Measurements from ENCODE around the gene HDGFL2.

The HDGFL2 gene

DNA sequence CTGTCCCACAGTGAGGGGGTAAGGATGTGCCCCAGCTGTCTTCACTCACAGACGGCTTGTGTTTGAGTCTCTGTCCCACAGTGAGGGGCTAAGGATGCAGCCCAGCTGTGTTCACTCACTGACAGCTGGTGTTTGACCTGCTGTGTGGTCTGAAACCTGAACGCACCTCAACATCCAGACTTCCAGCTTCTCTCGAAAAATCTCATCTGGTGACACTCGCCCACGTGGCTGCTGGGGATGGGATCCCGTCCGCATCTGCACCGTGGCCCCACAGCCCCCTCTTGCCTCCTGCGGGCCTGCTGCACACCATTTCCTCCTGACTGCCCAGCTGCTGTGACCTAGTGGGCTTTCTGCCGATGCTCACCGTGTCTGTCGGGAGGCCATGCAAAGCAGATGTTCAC is 42.3 kb upstream of the HDGFL2 start:
- Mint-ChIP-seq H3K4me1 (peaks cover 23% of the 10 kb centered on the region), H3K4me3 (no peak overlapping the region), H3K27ac (peak overlapping the region in 1 of 3 experiments; percentile 56), H3K36me3 (ENCODE audit: low read depth) (peaks cover 47% of the 10 kb centered on the region), H3K9me3 (no peaks in the 10 kb centered on the region), H3K27me3 (ENCODE audit: low read depth) (peaks cover 3% of the 10 kb centered on the region)
- TF ChIP-seq, protein P1, sequence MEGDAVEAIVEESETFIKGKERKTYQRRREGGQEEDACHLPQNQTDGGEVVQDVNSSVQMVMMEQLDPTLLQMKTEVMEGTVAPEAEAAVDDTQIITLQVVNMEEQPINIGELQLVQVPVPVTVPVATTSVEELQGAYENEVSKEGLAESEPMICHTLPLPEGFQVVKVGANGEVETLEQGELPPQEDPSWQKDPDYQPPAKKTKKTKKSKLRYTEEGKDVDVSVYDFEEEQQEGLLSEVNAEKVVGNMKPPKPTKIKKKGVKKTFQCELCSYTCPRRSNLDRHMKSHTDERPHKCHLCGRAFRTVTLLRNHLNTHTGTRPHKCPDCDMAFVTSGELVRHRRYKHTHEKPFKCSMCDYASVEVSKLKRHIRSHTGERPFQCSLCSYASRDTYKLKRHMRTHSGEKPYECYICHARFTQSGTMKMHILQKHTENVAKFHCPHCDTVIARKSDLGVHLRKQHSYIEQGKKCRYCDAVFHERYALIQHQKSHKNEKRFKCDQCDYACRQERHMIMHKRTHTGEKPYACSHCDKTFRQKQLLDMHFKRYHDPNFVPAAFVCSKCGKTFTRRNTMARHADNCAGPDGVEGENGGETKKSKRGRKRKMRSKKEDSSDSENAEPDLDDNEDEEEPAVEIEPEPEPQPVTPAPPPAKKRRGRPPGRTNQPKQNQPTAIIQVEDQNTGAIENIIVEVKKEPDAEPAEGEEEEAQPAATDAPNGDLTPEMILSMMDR (IDR thresholded peaks at IDR 0.05; ENCODE audit: unreplicated experiment in 3 of 3): no peak

DNA sequence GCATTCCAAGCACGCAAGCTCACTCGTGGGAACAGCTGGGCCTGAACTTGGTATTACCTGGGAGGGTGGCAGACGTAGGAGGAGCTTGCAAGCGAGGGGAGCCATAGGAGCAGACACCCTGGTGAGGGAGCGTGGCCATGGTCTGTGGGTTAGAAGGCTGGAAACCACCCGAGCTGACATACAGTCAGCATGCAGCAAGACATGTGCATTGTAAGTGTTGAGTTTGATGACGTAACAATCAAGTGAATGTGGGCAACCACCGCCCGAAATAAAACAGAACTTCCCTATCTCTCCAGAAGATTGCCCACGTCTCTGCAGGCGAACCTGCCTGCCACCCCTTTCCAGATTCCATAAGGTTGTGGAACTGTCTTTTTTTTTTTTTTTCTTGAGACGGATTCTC is 41.3 kb upstream of the HDGFL2 start:
- H3K27ac Mint-ChIP-seq: no peak overlapping the region
- peaks cover 3% of the 10 kb centered on the region for H3K27me3 Mint-ChIP-seq (ENCODE audit: low read depth)
- peaks cover 49% of the 10 kb centered on the region for H3K36me3 Mint-ChIP-seq (ENCODE audit: low read depth)
- H3K4me3 Mint-ChIP-seq: no peak overlapping the region
- peaks cover 23% of the 10 kb centered on the region for H3K4me1 Mint-ChIP-seq
- TF ChIP-seq, protein P1 (IDR thresholded peaks at IDR 0.05; ENCODE audit: unreplicated experiment in 3 of 3): no peak
- no peaks in the 10 kb centered on the region for H3K9me3 Mint-ChIP-seq

DNA sequence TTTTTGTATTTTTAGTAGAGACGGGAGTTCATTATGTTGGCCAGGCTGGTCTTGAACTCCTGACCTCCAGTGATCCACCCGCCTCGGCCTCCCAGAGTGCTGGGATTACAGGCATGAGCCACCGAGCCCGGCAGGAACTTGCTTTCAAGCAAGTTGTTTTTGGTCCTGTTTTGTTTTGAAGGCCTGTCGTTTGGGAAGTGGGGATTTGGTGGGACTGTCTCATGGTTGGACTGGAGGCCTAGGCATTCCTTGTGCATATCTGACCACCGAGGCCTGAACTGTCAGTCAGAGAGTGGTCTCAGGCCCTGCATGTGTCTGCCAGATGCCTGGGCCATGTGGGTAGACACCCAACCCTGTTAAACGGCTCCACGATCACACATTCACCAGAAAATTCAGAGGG is 40.8 kb upstream of the HDGFL2 start:
- Mint-ChIP-seq H3K36me3 (ENCODE audit: low read depth) (peaks cover 46% of the 10 kb centered on the region), H3K27ac (no peak overlapping the region), H3K9me3 (no peaks in the 10 kb centered on the region), H3K27me3 (ENCODE audit: low read depth) (peaks cover 3% of the 10 kb centered on the region), H3K4me1 (peaks cover 23% of the 10 kb centered on the region), H3K4me3 (no peak overlapping the region)
- TF ChIP-seq, protein P1 (IDR thresholded peaks at IDR 0.05; ENCODE audit: unreplicated experiment in 3 of 3): no peak

DNA sequence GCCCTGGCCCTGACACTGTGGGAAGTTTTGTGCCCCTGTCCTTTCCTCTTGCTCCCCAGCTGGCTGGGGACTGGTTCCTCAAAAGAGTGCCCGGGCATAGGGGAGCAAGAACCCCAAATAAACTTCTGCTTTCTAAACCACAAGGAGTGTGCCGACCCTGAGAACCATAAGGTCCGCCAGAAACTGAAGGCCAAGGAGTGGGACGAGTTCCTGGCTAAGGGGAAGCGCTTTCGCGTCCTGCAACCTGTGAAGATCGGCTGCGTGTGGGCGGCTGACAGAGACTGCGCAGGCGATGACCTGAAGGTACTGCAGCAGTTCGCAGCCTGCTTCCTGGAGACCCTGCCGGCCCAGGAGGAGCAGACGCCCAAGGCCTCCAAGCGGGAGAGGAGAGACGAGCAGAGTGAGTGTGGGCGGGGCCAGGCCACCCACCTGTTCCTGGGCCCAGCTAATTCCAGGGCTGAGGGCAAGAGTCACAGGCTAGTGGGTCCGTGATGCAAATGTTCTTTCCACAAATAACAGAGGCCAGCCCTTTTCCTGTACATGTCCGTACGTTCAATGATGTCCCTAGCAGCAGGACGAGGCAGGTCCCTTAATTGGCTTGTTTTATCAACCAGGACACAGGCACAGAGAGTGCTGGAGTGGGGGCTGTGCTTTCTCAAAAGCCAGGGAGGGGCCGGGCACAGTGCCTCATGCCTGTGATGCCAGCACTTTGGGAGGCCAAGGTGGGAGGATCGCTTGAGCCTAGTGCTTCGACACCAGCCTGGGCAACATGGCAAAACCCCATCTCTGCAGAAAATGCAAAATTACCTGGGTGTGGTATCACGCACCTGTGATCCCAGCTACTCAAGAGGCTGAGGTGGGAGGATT is 40.1 kb upstream of the HDGFL2 start:
- Mint-ChIP-seq H3K4me1 (peaks cover 23% of the 10 kb centered on the region), H3K9me3 (no peaks in the 10 kb centered on the region), H3K4me3 (no peak overlapping the region), H3K36me3 (ENCODE audit: low read depth) (peaks cover 46% of the 10 kb centered on the region), H3K27ac (no peak overlapping the region), H3K27me3 (ENCODE audit: low read depth) (no peaks in the 10 kb centered on the region)
- TF ChIP-seq, protein P1 (IDR thresholded peaks at IDR 0.05; ENCODE audit: unreplicated experiment in 3 of 3): no peak

DNA sequence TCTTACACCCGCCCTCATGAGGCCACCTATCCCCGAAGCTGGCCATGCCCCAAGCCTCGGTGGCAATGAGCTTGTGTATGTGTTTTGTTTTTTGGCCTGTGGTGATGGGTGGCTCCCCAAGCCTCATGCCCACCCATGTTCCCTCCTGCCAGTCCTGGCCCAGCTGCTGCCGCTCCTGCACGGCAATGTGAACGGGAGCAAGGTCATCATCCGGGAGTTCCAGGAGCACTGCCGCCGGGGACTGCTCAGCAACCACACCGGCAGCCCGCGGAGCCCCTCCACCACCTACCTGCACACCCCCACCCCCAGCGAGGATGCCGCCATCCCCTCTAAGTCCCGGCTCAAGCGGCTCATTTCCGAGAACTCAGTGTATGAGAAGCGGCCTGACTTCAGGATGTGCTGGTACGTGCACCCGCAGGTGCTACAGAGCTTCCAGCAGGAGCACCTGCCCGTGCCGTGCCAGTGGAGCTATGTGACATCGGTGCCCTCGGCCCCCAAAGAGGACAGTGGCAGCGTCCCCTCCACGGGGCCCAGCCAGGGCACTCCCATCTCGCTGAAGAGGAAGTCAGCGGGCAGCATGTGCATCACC is 39.1 kb upstream of the HDGFL2 start:
- H3K27ac Mint-ChIP-seq: no peak overlapping the region
- H3K27me3 Mint-ChIP-seq (ENCODE audit: low read depth): no peaks in the 10 kb centered on the region
- TF ChIP-seq, protein P1 (IDR thresholded peaks at IDR 0.05; ENCODE audit: unreplicated experiment in 3 of 3): no peak
- peaks cover 23% of the 10 kb centered on the region for H3K4me1 Mint-ChIP-seq
- H3K4me3 Mint-ChIP-seq: no peak overlapping the region
- peaks cover 50% of the 10 kb centered on the region for H3K36me3 Mint-ChIP-seq (ENCODE audit: low read depth)
- H3K9me3 Mint-ChIP-seq: no peaks in the 10 kb centered on the region
